NCI-H1930 (cell line): ENCODE results near the gene DHCR7.

Source experiments
- DNase-seq, 2 experiments: peaks; one replicate each; lab custom pipeline; 2025; lab: John Stamatoyannopoulos, UW

DHCR7 gene, protein sequence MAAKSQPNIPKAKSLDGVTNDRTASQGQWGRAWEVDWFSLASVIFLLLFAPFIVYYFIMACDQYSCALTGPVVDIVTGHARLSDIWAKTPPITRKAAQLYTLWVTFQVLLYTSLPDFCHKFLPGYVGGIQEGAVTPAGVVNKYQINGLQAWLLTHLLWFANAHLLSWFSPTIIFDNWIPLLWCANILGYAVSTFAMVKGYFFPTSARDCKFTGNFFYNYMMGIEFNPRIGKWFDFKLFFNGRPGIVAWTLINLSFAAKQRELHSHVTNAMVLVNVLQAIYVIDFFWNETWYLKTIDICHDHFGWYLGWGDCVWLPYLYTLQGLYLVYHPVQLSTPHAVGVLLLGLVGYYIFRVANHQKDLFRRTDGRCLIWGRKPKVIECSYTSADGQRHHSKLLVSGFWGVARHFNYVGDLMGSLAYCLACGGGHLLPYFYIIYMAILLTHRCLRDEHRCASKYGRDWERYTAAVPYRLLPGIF

DNA sequence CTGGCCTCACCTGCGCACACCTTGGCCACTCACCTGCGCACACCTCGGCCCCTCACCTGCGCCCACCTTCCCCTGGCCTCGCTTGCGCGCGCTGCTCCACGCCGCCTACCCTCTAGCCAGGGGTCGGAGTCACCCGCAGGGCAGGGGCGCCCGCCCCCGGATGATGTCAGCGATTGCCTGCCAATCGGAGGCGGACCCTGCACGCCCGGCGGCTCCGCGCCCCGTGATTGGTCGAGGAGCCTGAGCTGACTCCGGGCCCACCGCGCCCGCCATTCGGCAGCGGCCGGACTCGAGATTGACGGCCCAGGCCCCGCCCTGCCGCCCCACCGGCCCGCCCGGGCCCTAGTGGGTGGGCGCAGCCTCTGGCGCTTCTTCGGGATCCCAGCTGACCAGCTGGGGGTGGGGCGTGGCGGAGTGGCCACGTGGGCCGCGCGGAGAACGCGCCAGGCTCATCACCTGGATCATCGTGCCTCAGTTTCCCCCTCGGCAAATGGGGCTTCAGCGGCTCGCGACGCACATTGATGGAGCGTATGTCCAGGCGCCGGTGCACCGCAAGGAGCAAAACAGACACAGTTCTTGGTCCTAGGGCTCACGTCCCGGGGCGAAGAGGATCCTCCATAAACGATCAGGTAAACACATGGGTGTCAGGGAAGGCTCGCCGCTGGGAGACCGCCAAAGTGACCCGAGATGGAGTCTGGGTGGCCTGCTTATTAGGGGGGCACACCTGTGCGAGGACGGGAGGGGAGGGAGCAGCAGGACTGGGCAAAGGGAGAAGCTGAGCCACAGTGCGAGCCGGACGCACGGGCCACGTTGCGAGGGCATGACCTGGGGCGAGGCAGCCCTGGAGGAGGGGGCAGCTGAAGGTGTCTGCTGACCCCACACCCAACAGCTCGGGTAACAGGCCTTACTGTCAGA is at the start of gene DHCR7:
Gene DHCR7, minus strand, starts transcription at position 137 of the 915 bp plus-strand sequence. CDS start 3,441 bp downstream, outside the sequence.
- DNase-seq = peak; percentile 87 to 92

DNA sequence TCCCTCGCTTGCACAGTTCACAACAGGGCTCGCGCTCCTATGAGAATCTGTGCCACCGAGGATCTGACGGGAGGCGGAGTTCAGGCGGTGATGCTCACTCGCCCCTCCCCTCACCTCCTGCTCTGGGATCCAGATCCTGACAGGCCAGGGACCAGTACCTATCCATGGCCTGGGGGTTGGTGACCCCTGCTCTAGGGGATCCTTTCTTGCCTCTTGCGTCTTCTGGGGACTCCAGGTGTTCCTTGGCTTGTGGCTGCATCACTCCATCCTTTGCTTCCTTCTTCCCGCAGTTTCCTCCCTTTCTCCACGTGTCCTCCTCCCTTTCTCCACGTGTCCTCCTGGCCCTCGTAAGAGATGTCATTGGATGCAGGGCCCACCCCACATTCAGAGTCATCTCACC is 48.2 kb upstream of the DHCR7 start:
- DNase-seq = no peak

DNA sequence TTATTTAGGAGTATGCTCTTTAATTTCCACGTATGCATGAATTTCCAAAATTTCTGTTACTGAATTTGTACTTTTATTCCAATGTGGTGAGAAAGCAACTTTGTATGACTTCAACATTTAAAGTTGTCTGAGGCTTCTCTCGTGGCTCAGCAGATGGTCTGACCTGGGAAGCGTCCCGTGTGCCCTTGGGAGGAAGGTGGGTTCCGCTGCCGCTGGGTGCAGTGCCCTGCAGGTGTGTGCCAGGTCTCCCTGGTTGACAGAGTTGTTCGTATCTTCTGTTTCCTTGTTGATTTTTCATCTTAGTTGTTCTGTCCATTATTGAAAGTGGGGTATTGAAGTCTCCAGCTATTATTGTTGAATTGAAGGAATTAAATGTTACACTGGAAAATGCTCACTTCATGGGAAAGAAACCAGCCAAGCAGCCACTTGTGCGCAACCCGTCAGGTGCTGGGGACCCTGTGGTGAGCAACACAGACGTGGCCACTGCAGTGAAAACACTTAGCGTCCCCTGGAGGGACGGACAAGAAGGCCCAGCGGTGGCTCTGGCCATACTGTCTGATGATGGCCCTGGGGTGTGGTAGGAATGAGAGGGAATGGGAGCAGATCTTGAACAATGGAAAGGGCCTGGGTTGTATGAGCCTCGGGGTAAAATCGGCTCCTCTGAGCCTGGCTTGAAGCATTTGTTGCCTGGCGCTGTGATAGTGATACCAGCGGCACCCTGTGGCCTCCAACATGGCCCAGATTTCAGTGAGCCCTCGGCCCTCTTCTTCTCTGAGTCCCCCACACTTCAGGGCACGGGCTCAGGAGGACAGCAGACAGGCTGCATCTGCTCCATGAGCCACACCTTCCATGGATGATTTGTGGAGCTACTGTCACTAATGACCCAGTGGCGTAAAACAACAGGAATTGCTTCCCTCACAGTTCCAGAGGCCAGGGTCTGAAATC is 47.4 kb upstream of the DHCR7 start:
- no peak for DNase-seq

DNA sequence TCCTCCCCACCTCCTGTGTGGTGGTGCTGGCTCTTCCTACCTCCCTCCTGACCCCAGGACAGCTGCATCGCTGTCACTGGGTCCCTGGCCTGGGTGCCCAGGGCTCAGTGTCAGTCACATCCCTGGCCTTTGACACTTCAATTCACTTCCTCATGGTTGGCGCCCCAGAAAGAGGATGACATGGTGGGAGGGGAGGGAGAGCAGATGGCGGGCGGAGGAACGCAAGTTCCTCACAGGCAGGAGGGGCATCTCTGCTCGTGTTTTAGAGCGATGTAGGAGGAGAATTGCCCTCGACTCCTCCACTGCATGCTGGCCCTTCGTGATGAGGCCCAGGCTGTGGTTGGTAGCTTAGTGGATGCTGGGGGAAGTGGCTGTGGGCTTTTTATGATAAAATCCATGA is 43.7 kb upstream of the DHCR7 start:
- no peak for DNase-seq

DNA sequence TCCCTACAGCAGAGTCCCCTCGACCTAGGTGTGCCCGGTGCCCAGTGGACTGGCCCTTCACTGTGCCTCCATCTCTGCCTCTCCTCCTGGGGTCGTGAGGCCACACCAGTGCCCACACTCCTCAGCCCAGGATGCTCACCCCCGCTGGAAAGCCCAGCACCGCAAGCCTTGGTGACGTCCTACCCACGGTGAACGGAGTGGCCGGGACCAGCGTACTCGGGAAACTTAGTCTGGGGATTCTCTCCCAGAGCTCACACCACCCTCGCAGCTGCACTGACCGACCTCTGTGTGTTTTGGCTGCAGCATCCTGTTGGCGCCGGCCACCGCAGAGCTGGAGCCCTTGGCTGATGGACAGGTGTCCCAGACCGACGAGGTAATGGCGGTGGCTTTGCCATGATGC is 43.3 kb upstream of the DHCR7 start:
- DNase-seq = no peak

DNA sequence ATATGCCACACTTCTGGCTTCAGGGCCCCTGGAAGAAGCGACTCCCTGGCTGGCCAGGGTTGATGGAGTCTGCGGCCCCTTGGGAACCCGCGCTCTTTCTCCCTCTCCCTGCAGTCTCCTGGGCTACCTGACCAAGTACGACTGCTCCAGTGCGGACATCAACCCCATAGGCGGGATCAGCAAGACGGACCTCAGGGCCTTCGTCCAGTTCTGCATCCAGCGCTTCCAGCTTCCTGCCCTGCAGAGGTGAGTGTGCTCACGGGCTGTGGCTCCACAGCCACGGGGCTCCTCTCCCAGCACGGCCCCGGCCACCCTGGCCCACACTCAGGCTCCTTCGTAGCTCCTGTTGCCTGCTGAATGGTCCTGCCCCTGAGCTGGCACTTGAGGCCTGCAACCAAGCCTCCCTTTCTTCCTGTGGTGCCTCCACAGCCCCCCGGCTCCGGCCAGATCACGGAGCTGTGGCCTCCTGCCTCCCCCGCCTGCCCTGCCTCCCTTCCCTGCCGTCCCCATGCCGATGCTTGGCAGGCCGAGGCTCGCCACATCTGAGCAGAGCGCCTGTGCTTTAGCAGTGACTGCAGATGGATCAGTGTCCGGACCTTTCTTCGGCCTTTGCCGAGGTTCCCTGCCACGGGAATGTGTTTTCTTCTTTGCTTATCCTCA is 42.7 kb upstream of the DHCR7 start:
- no peak for DNase-seq

DNA sequence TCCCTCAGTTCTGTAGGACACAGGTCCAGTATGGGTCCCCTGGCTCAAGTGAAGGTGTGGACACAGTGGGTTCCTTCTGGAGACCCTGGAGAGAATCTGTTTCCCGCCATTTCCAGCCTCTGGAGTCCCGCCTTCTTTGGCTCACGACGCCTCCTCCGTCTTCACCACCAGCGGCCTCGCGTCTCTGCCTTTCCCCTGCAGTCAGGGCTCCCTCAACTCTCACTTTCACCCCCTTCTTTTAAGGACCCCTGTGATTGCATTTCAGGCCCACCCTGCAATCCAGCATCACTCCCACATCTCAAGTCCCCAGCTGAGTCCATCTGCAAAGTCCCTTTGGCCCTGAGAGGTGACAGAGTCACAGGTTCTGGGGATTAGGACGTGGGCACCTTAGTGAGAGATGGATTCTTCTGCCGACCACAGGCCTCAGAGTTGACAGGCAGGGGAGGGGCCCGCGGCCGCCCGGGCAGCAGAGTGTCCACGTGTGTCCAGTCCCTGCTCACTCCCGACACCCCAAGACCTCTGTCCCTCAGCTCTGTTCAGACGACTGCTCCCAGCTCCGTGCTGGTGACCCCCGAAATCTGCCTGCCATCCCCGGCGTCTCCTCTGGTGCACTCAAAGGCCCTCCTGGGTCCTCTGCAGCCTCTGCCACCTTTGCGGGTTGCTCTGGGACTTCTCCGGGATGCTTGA is 42.0 kb upstream of the DHCR7 start:
- DNase-seq = no peak

DNA sequence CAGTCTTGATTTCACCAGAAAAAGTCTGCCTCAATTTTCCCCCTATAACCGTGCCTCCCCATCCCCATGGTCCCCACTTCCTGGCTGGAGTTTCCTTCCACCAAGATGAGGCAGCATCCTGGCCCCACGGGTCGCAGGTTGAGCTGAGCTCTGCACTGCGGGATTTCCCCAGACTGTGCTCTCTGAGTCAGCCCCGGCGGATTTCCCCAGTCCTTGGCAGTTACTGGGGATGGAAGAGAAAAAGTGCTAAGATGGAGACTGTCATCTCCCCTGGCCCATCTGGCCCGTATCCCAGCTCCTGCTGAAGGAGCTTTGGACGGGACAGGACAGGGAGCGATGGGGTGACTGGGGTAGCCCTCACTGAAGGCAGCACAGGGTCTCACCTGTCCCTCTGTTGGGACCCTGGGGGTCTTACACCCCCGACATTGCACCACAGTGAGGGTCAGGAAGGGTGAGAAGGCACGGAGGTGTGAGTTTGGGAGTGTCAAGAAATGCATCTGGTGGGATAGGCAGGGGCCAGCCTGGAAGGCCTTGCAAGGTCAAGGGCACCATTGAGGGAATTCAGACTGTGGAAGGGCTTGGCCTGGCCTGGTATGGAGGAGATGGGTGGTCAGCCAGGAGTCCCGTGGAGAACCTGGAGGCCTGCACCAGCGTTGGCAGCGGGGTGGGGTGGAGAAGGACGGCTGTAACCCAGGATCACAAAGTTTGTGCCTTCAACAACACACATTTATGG is 41.3 kb upstream of the DHCR7 start:
- DNase-seq = no peak

DNA sequence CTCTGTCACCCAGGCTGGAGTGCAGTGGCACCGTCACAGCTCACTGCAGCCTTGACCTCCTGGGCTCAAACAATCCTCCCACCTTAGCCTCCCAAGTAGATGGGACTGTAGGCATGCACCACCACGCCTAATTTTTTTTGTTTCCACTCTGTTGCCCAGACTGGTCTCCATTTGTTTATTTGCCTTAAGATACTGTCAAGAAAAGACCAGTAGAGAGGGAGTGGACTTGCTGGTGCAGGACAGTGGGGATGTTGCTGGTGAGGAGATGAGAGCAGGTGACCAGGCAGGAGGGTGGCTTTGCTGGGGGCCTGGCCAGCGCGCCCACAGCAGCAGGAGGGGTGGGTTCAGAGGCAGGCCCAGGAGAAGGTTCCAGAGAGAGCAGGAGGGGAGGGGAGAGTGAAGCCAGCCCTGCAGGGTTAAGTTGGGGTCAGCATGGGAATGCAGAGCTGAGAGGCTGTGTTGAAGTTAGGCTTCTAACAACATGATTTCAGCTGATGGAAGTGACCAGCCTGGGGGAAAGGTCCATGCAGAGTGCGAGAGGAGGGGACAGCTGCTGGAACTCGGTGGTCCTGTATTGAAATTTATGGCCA is 40.6 kb upstream of the DHCR7 start:
- no peak for DNase-seq

DNA sequence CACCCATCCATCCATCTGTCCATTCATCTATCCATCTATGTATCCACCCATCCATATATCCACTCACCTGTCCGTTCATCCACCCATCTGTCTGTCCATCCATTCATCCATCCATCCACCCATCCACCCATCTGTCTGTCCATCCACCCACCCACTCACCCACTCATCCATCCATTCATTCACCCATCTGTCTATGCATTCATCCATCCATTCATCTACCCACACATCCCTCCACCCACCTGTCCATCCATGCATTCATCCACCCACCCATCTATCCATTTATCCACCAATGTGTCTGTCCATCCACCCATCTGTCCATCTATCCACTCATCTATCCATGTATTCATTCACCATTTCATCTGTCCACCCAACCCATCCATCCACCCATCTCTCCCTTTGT is 38.1 kb upstream of the DHCR7 start:
- DNase-seq = no peak

DNA sequence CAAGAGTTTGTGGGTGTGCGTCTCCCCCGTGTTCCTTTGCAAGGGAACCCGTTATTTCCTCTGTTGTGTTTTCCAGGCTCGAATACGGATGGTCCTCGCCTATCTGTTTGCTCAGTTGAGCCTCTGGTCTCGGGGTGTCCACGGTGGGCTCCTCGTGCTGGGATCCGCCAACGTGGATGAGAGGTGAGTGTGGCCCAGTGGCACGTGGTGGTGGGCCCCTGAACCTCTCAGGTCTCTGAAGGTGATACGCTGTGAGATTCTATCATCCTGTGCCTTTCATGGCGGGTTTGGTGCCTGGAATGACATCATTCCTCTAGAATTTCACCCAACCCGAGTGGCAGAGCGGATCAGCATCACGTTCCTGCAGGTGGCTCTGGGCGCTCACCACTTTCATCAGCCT is 37.3 kb upstream of the DHCR7 start:
- DNase-seq = no peak

DNA sequence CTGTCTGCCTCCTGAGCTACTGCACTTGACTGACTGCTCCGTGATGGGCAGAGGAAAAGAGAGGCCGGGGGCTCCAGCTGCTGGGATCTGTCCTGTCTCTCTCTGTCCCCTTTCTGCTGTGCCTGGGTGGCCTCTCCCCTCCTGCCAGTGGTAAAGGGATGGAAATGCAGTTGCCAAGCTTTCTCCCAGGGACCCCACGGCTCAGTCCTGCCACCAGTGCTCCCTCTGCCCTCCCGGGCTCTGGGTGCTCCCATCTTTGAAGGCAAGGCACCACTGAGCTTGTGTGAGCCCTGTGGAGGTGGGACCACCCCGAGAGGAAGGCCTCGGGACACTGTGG is 36.8 kb upstream of the DHCR7 start:
- no peak for DNase-seq

DNA sequence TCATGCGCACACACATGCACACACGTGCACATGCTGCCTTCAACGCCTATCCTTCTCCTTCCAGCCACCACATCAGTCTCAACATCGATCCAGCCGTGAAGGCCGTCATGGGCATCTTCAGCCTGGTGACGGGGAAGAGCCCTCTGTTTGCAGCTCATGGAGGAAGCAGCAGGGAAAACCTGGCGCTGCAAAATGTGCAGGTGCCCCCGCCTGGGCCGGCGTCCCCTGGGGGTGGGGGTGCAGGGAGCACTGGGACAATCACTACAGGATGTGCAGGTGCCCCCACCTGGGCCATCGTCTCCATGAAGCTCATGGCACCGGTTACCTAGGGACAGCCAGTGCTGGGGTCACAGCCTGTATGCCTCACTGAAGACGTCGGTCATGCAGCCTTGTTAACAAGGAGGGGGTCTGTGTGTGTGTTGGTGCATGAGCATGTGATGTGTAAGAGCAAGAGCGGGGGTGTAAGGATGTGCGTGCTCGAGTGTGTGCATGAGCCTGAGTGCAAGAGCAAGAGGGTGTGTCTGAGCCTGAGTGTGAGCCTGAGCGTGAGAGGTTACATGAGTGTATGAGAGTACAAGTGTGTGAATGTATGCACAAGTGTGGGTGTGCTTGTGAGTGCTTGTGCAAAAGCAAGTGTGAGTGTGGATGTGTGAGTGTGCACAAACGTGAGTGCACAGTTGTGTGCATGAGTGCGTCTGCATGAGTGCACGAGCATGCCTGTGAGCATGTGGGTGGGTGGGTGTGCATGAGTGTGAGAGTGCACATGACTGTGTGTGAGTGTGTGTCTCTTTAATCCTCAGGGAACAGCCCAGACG is 36.3 kb upstream of the DHCR7 start:
- no peak for DNase-seq

DNA sequence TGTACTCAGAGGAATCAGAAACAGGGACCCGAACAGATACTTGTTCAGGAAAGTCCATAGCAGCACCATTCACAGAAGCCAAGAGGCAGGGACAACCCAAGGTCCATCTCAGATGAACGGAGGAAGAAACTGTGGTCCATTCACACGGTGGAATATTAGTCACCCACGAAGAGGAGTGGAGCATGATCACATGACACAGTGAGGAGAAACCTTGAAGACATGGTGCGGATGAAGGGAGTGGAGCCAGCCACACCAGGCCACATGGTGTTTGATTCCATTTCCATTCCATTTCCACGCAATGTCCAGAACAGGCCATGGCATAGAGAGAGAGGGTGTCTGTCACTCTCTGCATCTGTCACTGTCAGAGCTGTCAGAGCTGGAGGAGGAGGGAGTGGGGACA is 35.5 kb upstream of the DHCR7 start:
- no peak for DNase-seq

DNA sequence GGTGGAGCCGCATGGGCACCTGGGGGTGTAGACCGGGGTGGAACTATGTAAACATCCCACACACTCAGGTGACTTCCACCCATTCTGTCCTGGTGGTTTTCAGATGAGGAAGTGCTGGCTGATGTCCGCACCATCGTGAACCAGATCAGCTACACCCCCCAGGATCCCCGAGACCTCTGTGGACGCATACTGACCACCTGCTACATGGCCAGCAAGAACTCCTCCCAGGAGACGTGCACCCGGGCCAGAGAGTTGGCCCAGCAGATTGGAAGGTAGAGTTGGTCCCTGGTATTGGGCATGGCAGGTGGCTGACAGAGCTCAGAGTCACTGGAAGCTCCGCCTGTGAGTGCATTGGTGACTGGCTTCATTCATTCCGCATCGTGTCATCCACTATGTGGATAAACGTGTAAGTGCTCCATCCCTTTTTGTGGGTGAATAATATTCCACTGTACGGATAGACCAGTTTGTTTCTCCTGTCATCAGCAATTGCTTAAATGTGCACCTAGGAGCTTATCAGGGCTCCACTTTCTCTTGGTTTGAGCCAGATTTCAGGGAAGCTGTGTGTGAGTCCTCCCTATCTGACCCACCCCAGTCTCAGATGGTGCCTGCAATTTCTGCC is 34.7 kb upstream of the DHCR7 start:
- no peak for DNase-seq

DNA sequence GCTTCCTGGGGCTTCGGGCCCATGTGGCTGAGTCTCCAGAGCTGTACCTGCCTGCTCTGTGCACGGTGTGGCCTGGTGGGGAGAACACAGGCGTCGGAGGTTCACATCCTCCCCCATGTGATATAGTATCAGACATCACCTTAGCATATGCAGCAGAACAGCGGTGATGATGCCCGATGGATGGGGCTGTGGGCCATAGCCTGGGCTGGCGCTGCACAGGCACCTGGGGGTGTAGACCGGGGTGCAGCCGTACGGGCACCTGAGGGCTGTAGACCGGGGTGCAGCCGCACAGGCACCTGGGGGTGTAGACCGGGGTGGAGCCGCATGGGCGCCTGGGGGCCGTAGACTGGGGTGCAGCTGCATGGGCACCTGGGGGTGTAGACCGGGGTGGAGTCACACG is 34.0 kb upstream of the DHCR7 start:
- no peak for DNase-seq

DNA sequence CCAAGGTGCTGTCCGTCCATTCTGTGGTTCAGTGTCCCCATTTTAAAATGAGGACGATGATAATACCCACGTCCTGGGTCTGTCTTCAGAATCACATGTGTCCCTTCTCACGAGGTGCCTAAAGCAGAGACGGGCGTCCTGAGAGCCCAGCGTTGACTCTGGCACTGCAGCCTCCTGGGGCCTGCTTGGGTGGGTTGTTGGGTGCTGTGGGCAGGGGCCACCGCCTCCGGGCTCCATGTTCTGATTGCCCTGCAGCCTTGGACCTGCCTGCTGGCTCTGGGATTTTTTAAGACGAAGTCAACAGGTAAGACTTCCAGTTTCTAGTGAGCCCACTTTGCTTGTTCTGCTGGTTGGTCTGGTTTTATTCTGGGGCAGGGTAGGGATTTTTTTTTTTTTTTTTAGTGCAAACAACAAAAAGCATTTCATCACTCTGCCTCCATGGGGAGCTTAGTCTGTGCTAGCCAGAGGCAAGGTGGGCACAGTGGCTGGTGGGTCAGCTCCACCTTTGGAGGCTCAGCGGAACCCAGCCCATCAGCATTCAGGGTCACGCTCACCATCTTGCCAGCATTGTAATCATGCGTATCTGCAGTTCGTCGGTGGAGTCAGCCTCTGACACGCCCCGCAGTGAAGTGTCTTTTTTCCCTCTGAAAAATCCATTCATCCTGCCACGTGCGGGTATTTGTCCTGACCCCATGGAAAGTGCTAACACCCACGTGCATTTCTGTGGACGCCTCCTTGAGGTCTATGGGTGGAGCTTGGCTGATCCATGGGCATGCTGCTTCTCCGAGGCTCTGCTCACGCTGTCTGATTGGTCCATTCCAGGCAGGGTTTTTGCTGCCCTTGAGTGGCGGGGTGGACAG is 33.1 kb upstream of the DHCR7 start:
- DNase-seq = no peak

DNA sequence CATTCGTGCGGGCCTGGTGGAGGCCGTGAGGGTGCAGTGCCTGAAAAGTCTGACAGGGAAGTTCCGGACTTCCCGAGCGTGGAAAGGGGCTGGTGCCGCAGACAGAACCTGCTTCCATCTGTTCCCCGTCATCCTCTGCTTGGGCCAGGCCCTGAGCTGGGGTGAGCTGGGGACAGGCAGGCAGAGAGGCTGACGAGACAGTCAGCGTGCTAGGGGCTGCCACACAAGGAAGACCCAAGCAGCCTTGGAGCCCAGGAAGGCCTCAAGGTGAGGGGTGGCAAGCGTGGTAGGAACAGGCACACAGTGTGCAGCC is 30.3 kb upstream of the DHCR7 start:
- no peak for DNase-seq
